COLO668 (cell line): ENCODE results near the gene NCF4.

Experiments used
- DNase-seq: peaks from one replicate; lab custom pipeline; 2025; ENCODE audit not compliant: unreplicated experiment; lab: John Stamatoyannopoulos, UW

The NCF4 gene

GRCh38 chr22:36835903-36836302, 24.9 kb upstream of the NCF4 start:
- DNase-seq: no peak

GRCh38 chr22:36838119-36839030, 22.4 kb upstream of the NCF4 start:
- no peak for DNase-seq

GRCh38 chr22:36839356-36840073, 21.3 kb upstream of the NCF4 start:
- no peak for DNase-seq

GRCh38 chr22:36840106-36840505, 20.7 kb upstream of the NCF4 start:
- DNase-seq: no peak

- DNase-seq: no peak
Observed at GRCh38 chr22:36846271-36846670, 14.5 kb upstream of the NCF4 start.

GRCh38 chr22:36846949-36847348, 13.9 kb upstream of the NCF4 start:
- no peak for DNase-seq

- no peak for DNase-seq
Observed at GRCh38 chr22:36850056-36850455, 10.8 kb upstream of the NCF4 start.

- DNase-seq: no peak
Observed at GRCh38 chr22:36850682-36851081, 10.1 kb upstream of the NCF4 start.

- no peak for DNase-seq
Observed at GRCh38 chr22:36852056-36852973, 8.5 kb upstream of the NCF4 start.

- peak; percentile 31 for DNase-seq
Observed at GRCh38 chr22:36853407-36854099, 7.3 kb upstream of the NCF4 start.

- no peak for DNase-seq
Observed at GRCh38 chr22:36855478-36855877, 5.3 kb upstream of the NCF4 start.

GRCh38 chr22:36856121-36856791, 4.5 kb upstream of the NCF4 start:
- DNase-seq: peak; percentile 88

GRCh38 chr22:36856792-36857135, 4.0 kb upstream of the NCF4 start:
- DNase-seq: no peak

- DNase-seq: no peak
Observed at GRCh38 chr22:36858156-36858555, 2.6 kb upstream of the NCF4 start.

- no peak for DNase-seq
Observed at GRCh38 chr22:36858966-36859365, 1.8 kb upstream of the NCF4 start.

- no peak for DNase-seq
Observed at GRCh38 chr22:36860017-36860416, 789 bp upstream of the NCF4 start.

GRCh38 chr22:36860438-36860820, 377 bp upstream of the NCF4 start:
- no peak for DNase-seq

GRCh38 chr22:36862251-36863242, 1.7 kb downstream of the NCF4 start:
- DNase-seq: no peak

GRCh38 chr22:36863281-36863680, 2.5 kb downstream of the NCF4 start:
- DNase-seq: no peak
